HCEC 1CT (cell line): ENCODE results near the gene NDUFS7.

Source experiments
- DNase-seq: peaks from one replicate; pipeline ENCODE4 v3.0.0-alpha.2; 2017

Gene NDUFS7

GRCh38 chr19:1401138-1401888, 17.6 kb downstream of the NDUFS7 start, which contains the start of gene GAMT:
Gene GAMT (minus strand): TSS chr19:1401542. CDS start chr19:1401476, 66 bp downstream.
- no peak for DNase-seq

- DNase-seq: no peak
These were observed 18.1 kb downstream of the NDUFS7 start for GRCh38 chr19:1401889-1402217.

DNA sequence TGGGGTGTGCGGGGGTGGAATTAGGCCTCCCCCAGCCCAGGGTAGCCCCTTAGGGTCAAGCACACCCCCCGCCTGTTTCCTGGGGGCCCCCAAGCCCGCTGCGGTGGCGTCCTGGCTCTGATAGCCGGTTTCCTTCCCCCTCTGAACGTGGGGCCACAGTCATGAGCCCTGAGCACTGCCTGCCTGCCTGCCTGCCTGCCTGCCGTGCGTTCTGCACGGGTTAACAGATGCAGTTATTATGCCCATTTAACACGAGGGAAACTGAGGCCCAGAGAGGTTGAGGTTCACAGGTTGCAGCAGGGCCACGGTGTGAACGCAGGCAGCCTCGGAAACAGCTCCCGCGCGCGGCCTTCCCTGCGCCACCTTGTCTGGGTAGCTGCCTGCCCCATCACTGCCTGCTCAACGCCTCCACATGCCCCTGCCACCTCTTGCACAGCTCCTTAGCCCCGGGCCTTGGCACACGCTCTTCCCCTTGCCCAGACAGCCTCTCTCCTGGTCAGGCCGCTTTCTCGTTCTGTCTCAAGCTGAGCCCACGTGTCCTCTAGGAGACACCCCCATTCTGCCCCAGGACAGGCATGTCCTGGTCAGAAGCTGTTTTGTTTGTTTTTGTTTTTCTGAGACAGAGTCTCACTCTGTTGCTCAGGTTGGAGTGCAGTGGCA, 18.8 kb downstream of the NDUFS7 start:
- no peak for DNase-seq

DNA sequence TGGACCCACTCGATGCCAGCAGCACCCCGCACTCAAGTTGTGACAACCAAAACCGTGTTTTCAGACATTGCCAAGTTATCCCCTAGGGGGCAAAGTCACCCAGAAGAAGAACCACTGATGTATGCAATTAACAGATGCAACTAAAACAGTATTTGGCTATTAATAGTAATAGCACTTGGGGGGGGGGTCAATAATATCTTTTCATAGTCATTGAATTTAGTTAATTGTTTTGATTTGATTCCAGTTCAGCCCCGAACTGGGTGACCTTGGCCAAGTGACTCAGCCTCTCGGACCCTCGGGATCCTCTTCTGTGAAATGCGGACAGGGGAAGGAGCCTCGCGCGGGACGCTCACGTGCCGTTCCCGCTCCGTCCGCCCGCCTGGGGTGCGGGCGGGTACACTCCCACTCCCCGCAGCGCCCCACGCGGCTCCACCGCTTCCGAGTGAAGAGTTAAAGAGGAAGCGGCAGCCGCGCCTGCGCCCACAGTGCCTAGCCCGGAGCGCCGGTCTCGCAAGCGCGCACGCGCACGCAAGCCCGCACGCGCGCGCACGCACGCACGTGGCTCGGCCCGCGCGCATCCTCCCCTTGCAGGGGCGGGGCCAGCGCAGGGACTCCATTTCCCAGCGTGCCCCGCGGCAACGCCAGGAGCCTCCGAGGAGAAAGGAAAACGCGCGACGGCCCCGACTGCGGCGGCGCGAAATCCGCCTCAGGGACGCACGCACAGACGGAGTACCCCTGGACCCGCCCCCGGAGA, 23.2 kb downstream of the NDUFS7 start:
- DNase-seq: peak; percentile 98

DNA sequence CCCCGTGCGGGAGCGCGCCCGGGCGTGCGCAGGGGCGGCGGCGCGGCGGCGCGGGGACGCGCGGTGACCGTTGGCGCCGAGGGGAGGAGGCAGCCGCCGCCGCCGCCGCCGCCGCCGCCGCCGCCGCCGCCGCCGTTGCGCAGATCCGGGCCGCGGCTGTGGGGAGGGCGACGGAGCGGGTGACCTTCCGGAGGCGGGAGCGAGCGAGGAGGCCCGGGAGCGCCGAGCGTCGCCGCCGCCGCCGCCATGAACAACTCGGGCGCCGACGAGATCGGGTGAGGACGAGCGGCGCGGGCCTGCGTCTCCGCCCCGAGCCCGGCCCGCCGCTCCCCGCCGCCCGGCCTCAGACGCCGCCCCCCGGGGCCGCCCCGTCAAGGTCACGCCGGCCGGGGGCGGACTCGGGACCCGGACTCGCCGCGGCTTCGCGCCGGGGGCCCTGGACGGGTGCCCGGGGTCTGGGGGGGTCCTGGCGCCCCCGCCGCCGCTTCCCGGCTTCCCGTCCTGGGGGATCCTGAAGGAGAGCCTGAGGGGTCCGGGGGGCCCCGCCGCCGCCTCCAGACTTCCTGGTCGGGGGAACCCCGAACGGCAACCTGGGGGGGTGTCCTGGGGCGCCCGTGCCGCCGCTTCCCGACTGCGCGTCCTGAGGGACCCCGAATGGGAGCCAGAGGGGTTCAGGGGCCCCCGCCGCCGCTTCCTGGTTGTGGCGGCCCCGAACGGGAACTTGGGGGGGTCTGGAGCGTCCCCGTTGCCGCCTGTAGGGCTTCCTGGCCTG, 24.0 kb downstream of the NDUFS7 start, which contains the start of gene DAZAP1:
Gene DAZAP1, plus strand, starts transcription at position 59 of the 772 bp plus-strand sequence. Its CDS starts 188 bp downstream, at position 247.
- peak; percentile 24 for DNase-seq

DNA sequence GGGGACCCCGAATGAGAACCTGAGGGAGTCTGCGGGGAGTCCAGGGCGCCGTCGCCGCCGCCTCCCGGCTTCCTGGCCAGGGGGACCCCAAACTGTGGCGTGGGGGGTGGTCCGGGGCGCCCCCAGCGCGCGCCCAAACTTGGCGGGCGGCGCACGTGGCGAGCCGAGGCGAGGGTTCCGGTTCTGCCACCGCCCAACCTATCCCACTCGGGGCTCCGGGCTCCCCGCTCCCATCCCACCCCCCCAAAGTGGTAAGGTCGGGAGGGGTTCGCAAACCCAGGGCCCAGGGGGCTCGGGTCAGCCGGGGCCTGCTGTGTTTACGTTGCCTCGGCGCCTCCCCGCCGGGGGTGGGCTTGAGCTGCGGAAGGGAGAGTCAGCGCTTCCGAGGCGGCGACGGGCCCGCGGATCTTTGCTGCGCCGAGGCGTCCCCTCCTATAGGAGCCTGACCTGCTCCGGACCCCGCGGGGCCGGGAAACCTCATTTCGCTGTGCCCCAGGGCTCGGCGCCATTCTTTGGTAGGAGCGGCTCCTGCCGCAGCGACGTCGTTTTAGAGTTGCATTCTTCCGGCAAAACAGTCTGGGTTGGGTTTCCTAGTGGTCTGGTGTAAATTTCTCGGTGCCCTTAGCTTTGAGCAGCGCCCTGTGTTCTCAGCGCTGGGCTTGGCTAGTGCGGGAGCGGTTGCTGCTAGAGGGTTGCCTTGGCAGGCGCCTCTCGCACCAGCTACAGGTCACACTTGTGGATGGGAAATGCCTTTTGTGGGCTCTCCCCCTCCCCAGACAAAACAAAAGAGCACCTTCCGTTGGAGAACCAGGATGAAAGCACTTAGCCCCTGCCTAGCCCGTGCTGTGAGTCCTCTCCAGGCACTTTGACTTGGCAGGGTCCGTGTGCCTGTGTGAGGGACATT, 24.8 kb downstream of the NDUFS7 start:
- DNase-seq: peak; percentile 50

- DNase-seq: no peak
These were observed 25.7 kb downstream of the NDUFS7 start for GRCh38 chr19:1409204-1410005.

DNA sequence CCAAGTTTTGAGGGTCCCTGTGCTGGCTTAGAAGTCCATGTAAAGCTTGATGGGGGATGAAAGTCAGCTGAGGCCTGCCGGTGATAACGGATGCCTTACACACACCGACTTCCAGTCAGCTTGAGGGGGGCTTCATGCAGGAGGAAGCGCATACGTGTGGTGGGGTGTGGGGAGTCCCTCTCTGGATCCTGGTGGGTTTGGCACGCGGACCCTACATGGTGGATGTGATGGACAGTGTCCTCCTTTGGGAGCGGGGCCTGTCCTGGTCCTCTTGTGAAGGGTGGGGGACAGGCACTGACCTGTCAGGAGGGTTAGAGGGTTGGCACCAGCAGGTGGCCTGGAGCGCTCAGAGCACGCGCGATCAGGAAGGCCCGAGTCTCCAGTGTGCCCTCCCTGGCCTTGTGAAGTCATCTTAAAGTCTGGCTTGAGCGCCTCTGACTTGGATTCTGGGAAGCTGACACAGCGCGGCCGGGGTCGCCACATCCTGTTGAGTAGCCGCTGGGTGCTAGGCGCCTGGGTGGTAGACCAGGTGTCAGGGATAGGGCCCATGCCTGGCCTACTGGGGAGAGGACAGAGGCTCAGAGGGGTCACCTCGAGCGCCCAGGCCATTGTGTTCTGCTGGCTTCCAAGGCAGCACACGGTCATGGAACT, 26.6 kb downstream of the NDUFS7 start:
- no peak for DNase-seq

DNA sequence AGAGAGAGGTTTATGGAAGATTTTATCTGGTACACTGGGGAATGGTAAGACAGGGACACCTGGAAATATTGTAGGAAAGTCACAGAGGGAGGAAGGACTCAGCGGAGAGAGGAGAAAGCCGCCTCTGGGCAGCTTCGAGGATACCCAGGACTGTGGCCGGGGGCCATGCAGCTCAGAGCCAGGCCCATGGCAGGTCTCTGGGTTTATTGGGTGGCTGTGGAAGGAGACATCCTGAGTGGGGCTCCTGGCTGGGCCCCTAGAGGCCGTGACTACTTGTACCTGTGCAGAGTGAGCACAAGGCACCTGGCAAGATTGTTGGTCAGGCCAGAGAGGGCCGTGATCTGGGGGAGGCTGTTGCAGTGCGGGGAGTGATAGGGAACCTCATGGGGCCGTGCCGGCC, 27.1 kb downstream of the NDUFS7 start:
- no peak for DNase-seq

DNA sequence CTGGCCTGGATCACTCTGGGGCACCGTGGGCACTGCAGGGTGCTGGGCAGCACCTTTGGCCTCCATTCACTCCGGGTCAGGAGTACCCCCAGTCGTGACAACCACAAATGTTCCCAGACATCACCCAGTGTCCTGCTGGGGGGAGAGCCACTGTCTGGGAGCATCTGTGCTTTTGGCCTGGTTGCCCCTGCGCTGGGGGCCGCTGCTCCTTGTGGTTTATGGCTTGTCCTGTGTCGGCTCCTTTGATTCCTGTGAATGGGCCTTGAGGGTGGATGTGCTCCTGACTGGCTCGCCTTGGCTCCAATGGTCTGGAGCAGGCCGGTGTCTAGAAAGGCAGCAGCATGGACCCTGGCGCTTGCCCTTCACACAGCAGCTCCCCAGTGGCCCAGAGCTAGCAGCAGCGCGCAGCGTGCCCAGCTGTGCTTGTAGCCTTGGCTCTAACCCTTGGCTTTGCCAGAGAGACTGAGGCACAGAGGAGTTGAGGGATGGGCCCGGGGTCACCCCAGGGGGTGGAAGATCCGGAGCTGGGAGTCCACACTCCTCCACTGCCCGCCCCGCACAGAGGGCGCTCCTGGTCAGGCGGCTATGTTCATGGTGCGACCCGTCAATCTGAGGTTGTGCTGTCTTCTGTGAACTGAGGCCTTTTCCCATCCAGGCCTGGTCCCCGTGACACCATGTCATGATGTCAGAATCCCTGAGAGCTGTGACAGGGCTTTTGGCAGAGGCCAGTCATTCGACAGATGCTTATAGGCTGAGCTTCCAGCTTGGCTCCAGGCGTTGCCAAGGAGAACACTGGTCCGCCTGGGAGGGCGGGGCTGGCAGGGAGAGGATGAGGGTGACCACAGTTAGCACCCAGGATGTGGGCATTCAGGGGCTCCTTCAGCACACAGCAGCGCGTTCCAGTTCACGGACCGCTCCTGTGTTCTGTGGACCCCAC, 27.8 kb downstream of the NDUFS7 start:
- DNase-seq: no peak

DNA sequence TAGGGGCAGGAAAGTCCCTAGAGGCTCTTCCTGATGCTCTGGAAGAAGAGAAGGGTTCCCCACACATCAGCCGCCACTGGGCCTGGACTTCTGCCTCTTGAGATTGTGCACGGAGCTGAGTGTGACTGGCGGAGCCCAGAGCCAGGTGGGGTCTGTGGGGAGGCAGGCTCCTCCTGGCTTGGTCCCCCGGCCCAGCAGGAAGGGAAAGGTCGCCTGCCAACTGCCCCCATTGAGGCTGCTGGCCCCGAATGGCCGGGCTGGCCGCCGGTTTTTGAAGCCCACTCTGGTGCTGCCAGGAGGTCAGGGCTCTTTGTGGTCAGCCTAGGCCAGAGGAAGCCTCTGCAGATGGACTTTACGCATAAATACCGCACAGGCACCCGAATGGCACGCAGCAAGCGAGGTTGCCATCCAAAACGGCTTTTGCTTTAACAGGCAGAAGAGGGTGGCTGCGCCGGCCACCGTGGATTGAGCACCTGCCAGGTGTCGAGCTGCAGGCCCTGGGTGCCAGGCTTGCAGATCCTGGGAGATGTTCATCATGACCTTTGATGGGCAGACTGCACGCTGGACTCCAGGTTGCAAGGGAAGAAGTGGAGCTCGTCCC, 28.7 kb downstream of the NDUFS7 start:
- no peak for DNase-seq

DNA sequence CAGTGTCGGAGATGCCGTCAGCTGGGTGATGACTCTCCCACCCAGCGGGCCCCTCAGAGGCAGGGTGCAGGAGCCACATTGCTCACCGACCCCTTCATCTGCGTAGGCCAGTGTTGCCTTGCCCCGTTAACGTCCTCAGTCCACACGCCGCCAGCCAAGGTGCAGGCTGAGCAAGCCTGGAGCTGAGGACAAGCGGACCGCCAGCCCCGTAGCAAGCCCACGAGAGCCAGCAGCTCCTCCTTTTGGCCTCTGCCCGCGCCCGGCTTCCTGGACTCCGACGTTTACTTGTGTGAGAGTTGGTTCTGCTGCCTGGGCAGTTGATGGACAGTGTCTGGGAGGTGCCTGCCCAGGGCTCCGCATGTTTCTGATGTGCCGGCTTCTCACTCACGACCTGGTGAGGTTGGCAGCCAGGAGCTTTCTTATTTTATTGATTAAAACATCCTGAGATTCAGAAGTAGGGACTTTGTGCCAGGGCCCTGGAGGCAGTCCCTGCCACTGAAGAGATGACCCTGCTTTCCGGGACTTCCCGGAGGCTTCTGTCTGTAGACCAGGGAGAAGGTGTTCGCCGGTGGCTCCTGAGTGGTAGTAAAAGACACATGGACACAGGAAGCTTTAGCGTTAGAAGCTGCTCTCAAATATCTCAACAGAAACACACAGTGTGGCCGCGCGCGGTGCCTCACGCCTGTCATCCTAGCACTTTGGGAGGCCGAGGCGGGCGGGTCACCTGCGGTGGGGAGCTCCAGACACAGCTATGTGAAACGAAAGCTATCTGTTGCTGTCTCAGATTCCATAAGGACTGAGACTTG, 29.5 kb downstream of the NDUFS7 start:
- DNase-seq: no peak

- no peak for DNase-seq
These were observed 32.5 kb downstream of the NDUFS7 start for GRCh38 chr19:1416014-1416841.

DNA sequence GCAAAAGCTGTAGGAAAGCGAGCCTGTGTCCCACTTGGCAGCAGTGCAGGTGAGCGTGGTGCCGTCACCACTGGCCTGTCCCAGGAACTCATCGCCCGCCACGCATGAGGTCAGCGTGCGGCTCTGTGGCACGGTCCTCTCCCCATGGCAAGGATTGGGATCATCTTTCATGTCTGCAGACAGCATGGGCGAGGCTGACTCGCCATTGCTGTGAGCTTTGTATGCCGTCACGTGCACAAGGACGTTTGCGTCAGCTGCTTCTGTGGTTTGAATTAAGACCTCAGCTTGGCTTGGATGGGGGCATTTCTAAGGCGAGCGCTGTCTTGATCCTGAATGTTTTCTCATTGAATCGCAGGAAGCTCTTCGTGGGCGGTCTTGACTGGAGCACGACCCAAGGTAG, 33.4 kb downstream of the NDUFS7 start:
- DNase-seq: no peak

DNA sequence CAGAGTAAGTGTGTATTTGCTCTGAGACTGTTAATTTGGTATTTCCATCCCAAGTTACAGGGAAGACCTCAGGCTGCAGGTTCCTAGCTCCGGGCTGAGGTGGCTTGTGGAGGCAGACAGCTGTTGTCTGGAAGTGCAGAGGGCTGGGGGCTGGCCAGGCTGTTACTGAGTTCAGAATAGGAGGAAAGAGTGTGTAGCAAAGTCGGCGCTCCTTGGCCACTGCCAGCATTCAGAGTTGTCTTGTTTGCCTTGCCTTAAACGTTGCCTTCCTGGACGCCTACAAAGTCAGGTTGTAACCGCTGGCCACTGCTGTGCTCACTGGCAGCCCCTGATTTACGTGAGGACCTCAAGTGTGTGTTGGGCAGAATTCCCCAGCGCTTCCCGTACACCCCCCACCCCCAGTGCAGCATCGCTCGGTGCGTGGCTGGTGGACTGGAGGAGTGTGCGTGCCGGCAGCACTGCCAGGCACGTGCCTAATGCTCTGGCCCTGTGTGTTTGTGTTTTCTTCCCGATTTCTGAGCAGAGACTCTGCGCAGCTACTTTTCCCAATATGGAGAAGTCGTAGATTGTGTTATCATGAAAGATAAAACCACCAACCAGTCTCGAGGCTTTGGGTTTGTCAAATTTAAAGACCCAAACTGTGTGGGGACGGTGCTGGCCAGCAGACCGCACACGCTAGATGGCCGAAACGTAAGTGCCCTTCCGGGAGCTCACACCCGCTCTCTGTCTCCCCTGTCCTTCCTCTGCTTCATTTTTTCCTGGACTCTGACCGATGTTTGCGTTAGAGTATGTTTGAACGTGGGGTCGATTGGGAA, 34.2 kb downstream of the NDUFS7 start:
- no peak for DNase-seq

DNA sequence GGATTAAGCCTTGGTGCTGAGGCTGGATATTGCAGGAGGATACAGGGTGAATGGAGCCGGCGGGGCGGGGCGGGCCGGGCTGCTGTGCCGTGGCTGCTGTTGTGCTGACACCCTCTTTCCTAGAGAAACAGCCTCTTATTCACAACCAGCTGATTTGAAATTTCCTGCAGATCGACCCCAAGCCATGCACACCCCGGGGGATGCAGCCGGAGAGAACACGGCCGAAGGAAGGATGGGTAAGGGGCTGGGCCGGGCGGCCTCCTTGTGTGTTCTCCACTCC, 34.7 kb downstream of the NDUFS7 start:
- no peak for DNase-seq
